ENCODE results near the gene ASTN2.

DNA sequence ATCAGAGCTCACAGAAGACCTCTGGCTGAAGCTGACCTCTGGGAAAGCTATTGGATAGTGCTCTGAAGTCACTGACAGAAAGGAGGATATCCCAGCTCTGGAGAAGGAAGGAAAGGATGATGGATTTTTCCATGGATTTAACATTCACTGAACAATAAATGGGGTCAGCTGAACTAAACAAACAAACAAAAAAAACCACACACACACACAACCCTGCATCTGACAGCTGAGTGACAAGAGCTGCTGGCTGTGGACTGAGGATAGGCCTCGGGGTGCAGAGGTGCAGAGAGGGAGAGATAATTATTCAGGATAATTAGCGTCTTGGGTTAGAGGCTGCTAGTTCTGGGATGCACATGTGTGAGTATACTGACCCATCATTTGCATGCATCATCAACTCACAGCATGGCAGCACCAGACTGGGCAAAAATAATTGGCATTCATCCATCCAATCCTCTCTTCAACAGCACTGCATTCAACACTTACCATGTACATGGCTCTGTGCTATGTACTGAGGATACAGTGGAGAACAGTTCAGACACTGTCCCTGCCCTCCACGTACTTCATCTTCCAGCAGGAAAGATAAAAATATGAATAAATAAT, 859.2 kb downstream of the ASTN2 start:
- TF ChIP-seq, protein P1, sequence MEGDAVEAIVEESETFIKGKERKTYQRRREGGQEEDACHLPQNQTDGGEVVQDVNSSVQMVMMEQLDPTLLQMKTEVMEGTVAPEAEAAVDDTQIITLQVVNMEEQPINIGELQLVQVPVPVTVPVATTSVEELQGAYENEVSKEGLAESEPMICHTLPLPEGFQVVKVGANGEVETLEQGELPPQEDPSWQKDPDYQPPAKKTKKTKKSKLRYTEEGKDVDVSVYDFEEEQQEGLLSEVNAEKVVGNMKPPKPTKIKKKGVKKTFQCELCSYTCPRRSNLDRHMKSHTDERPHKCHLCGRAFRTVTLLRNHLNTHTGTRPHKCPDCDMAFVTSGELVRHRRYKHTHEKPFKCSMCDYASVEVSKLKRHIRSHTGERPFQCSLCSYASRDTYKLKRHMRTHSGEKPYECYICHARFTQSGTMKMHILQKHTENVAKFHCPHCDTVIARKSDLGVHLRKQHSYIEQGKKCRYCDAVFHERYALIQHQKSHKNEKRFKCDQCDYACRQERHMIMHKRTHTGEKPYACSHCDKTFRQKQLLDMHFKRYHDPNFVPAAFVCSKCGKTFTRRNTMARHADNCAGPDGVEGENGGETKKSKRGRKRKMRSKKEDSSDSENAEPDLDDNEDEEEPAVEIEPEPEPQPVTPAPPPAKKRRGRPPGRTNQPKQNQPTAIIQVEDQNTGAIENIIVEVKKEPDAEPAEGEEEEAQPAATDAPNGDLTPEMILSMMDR (IDR thresholded peaks at IDR 0.05 in 2 of 3, conservative IDR thresholded peaks at IDR 0.05 in 1 of 3; ENCODE audit: borderline replicate concordance in 1 of 3, insufficient read depth in 1 of 3, low read depth in 2 of 3, low read length in 2 of 3) = no peak
- no peak for TF ChIP-seq YY1 (IDR thresholded peaks at IDR 0.05; ENCODE audit: extremely low read depth, insufficient replicate concordance, low read depth, low read length)
